ENCODE data around the gene ZNF688. TPM values are rescaled to one million over a fixed set of nuclear protein-coding genes. Genes with fewer than 3 reads are reported as not detected.

Gene ZNF688
- total and polyA plus RNA-seq, 9 of the 15 experiments (the other 6 are each of a cell fraction or from before 2014, with no cell fraction given): 0.48 to 12.9 (median 4.5) TPM

DNA sequence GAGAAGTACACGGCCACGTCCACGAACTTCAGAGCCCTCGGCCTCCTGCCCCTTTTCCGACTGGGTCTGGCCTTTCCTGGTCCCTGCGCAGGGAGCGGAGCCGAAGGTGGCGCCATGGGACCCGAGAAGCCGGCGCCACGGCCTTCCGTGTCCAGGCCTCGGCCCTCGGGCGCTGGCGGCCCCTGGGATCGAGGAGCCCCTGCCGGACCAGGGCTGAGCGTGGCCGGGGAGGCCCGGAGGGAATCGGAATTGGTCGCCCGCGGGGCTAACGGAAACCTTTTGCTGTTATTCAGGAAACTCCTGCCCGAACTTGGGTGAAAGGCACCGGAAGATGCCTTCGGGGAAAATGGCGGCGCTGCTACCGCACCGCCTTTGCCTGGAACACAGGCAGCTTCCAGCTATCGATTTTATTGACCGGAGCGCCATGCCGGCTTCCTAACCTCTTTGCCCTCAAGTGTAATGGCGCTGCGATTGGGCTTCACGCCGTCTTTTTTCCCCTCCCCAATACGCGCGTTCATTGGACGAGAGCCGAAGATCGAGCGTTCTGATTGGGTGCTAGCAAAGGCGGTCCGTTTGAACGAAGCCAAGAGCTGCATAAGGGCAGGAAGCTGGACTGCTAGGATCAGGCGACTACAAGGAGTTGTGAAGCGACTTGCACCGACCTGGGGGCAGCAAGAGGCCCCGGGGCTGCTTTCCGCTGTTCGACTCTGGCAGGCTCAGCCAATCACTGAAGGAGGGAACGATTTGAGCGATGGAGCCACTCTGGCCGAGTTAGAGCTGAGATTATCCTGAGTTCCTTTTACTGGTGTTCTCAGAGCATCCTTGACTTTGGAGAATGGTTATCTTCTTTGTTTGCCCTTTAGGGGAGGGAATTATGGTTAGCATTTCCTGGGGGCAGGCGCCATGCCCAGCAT is 38.7 kb upstream of the ZNF688 start, which contains the start of gene ZNF689 (continued):
- TF ChIP-seq, protein P1, sequence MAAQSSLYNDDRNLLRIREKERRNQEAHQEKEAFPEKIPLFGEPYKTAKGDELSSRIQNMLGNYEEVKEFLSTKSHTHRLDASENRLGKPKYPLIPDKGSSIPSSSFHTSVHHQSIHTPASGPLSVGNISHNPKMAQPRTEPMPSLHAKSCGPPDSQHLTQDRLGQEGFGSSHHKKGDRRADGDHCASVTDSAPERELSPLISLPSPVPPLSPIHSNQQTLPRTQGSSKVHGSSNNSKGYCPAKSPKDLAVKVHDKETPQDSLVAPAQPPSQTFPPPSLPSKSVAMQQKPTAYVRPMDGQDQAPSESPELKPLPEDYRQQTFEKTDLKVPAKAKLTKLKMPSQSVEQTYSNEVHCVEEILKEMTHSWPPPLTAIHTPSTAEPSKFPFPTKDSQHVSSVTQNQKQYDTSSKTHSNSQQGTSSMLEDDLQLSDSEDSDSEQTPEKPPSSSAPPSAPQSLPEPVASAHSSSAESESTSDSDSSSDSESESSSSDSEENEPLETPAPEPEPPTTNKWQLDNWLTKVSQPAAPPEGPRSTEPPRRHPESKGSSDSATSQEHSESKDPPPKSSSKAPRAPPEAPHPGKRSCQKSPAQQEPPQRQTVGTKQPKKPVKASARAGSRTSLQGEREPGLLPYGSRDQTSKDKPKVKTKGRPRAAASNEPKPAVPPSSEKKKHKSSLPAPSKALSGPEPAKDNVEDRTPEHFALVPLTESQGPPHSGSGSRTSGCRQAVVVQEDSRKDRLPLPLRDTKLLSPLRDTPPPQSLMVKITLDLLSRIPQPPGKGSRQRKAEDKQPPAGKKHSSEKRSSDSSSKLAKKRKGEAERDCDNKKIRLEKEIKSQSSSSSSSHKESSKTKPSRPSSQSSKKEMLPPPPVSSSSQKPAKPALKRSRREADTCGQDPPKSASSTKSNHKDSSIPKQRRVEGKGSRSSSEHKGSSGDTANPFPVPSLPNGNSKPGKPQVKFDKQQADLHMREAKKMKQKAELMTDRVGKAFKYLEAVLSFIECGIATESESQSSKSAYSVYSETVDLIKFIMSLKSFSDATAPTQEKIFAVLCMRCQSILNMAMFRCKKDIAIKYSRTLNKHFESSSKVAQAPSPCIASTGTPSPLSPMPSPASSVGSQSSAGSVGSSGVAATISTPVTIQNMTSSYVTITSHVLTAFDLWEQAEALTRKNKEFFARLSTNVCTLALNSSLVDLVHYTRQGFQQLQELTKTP (IDR thresholded peaks at IDR 0.05; ENCODE audit: low read depth in 1 of 2, partially characterized antibody in 2 of 2): peak in 1 of 2 experiments; percentile 61
- TF ChIP-seq PHTF2 (CRISPR knock-in tag; IDR thresholded peaks at IDR 0.05) (no peak), YY1 (IDR thresholded peaks at IDR 0.05; ENCODE audit: borderline replicate concordance in 1 of 3, control insufficient read depth in 1 of 3, extremely low read depth in 1 of 3, insufficient read depth in 3 of 3, insufficient read length in 1 of 3, insufficient replicate concordance in 2 of 3, low read depth in 1 of 3, low read length in 2 of 3) (peak; percentile 98 to 100 (median 99)), FIP1L1 (IDR thresholded peaks at IDR 0.05; ENCODE audit: low read depth, low read length, poor library complexity, severe bottlenecking) (peak; percentile 63), ZNF592 (IDR thresholded peaks at IDR 0.05) (0 out of 2 replicates have a peak, but pooled peaks have one; percentile 29), JUN (IDR thresholded peaks at IDR 0.05; ENCODE audit: borderline replicate concordance, low read depth, low read length) (no peak), JUN (CRISPR knock-in tag; IDR thresholded peaks at IDR 0.05; ENCODE audit: borderline replicate concordance) (no peak), FOXK2 (conservative IDR thresholded peaks at IDR 0.05 in 1 of 2, IDR thresholded peaks at IDR 0.05 in 1 of 2; ENCODE audit: low read depth in 2 of 2) (peak; percentile 27 to 60; a peak in 2 of 4 replicates), ZNF239 (CRISPR knock-in tag; IDR thresholded peaks at IDR 0.05) (0 out of 2 replicates have a peak, but pooled peaks have one; percentile 13), DMBX1 (CRISPR knock-in tag; IDR thresholded peaks at IDR 0.05; ENCODE audit: borderline replicate concordance) (peak; percentile 71; the same call in 1 of the 2 replicates), USF1 (CRISPR knock-in tag; IDR thresholded peaks at IDR 0.05) (no peak), MAX (CRISPR knock-in tag; IDR thresholded peaks at IDR 0.05) (no peak), ZNF197 (CRISPR knock-in tag; IDR thresholded peaks at IDR 0.05; ENCODE audit: low read depth) (peak; percentile 94), ZNF384 (IDR thresholded peaks at IDR 0.05; ENCODE audit: low read depth, low read length) (peak; percentile 51; the same call in 1 of the 2 replicates)
